ENCODE measurements around the gene LZIC. TPM values are rescaled to one million over a fixed set of nuclear protein-coding genes. Genes with fewer than 3 reads are reported as not detected.

The LZIC gene
- total and polyA plus RNA-seq, 2 of the 13 experiments (the other 11 are each of a cell fraction or from before 2014, with no cell fraction given): 25.2 to 71.8 TPM

DNA sequence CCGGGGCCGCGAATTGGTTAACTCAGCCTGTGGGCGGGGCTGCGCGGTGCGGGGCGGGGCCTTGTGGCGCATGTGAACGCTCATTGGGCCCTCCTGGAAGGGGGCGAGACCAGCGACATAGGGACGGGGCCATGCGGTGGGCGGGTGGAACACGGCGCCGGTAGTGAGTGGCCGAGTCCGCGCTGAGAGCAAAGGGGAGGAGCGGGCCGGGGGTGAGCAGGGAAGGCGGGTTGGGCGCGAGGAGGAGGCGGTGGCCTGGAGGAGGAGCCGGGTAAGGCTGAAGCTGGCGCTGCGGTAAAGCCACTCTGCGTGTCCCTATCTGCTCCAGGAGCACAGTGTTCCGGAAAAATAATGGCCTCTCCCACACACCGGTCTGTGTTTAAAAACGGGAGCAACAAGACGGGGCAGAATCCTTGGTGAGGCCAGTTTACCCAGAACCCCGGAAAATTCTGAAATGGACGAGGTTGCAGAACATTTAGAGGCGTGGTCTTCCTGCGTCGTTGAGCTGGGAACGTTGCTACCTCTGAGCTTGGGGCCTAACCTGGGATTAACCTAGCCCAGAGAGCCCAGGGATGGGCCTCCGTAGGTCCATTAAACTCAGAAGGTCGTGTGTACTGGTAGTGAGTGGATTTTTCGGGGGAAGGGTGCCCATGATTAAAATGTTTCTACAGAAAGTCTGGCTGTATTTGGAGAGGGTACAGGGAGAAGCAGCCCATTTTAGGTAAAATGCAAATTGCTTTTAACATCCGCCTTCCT is 32.6 kb downstream of the LZIC start (continued):
- TF ChIP-seq, protein P1, sequence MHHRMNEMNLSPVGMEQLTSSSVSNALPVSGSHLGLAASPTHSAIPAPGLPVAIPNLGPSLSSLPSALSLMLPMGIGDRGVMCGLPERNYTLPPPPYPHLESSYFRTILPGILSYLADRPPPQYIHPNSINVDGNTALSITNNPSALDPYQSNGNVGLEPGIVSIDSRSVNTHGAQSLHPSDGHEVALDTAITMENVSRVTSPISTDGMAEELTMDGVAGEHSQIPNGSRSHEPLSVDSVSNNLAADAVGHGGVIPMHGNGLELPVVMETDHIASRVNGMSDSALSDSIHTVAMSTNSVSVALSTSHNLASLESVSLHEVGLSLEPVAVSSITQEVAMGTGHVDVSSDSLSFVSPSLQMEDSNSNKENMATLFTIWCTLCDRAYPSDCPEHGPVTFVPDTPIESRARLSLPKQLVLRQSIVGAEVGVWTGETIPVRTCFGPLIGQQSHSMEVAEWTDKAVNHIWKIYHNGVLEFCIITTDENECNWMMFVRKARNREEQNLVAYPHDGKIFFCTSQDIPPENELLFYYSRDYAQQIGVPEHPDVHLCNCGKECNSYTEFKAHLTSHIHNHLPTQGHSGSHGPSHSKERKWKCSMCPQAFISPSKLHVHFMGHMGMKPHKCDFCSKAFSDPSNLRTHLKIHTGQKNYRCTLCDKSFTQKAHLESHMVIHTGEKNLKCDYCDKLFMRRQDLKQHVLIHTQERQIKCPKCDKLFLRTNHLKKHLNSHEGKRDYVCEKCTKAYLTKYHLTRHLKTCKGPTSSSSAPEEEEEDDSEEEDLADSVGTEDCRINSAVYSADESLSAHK (CRISPR knock-in tag; IDR thresholded peaks at IDR 0.05; ENCODE audit: borderline replicate concordance): no peak
- TF ChIP-seq SOX13 (IDR thresholded peaks at IDR 0.05) (no peak), SOX13 (CRISPR knock-in tag; conservative IDR thresholded peaks at IDR 0.05 in 1 of 2, IDR thresholded peaks at IDR 0.05 in 1 of 2) (peak in 1 of 2 experiments; percentile 8; a peak in 1 of 4 replicates), HCFC1 (IDR thresholded peaks at IDR 0.05; ENCODE audit: low read depth, low read length) (no peak), TCF7 (IDR thresholded peaks at IDR 0.05; ENCODE audit: low read depth) (no peak), HMGA1 (CRISPR knock-in tag; conservative IDR thresholded peaks at IDR 0.05) (no peak), ELF1 (CRISPR knock-in tag; IDR thresholded peaks at IDR 0.05) (peak; percentile 43; the same call in 1 of the 2 replicates), ZNF841 (CRISPR knock-in tag; IDR thresholded peaks at IDR 0.05; ENCODE audit: borderline replicate concordance) (no peak), SUZ12 (IDR thresholded peaks at IDR 0.05; ENCODE audit: low read depth, low read length) (no peak), ZBTB3 (CRISPR knock-in tag; IDR thresholded peaks at IDR 0.05; ENCODE audit: borderline replicate concordance, low read depth) (no peak), ZNF343 (CRISPR knock-in tag; IDR thresholded peaks at IDR 0.05) (no peak), ZNF3 (CRISPR knock-in tag; IDR thresholded peaks at IDR 0.05) (no peak), XRCC5 (optimal IDR thresholded peaks at IDR 0.05; ENCODE audit: low read length) (peak; percentile 47), TBX3 (IDR thresholded peaks at IDR 0.05; ENCODE audit: borderline replicate concordance) (no peak)
- TF ChIP-seq, protein P2, sequence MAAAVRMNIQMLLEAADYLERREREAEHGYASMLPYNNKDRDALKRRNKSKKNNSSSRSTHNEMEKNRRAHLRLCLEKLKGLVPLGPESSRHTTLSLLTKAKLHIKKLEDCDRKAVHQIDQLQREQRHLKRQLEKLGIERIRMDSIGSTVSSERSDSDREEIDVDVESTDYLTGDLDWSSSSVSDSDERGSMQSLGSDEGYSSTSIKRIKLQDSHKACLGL (CRISPR knock-in tag; IDR thresholded peaks at IDR 0.05): peak; percentile 65; the same call in 1 of the 2 replicates
- TF ChIP-seq, protein P3, sequence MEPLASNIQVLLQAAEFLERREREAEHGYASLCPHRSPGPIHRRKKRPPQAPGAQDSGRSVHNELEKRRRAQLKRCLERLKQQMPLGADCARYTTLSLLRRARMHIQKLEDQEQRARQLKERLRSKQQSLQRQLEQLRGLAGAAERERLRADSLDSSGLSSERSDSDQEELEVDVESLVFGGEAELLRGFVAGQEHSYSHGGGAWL (CRISPR knock-in tag; IDR thresholded peaks at IDR 0.05): no peak
- TF ChIP-seq, protein P4, sequence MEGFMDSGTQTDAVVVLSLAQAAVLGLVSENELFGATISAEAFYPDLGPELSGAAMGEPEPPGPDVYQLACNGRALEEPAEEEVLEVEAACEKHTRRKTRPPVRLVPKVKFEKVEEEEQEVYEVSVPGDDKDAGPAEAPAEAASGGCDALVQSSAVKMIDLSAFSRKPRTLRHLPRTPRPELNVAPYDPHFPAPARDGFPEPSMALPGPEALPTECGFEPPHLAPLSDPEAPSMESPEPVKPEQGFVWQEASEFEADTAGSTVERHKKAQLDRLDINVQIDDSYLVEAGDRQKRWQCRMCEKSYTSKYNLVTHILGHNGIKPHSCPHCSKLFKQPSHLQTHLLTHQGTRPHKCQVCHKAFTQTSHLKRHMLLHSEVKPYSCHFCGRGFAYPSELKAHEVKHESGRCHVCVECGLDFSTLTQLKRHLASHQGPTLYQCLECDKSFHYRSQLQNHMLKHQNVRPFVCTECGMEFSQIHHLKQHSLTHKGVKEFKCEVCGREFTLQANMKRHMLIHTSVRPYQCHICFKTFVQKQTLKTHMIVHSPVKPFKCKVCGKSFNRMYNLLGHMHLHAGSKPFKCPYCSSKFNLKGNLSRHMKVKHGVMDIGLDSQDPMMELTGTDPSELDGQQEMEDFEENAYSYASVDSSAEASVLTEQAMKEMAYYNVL (CRISPR knock-in tag; IDR thresholded peaks at IDR 0.05; ENCODE audit: borderline replicate concordance): 0 out of 2 replicates have a peak, but pooled peaks have one; percentile 29
- TF ChIP-seq, protein P5, sequence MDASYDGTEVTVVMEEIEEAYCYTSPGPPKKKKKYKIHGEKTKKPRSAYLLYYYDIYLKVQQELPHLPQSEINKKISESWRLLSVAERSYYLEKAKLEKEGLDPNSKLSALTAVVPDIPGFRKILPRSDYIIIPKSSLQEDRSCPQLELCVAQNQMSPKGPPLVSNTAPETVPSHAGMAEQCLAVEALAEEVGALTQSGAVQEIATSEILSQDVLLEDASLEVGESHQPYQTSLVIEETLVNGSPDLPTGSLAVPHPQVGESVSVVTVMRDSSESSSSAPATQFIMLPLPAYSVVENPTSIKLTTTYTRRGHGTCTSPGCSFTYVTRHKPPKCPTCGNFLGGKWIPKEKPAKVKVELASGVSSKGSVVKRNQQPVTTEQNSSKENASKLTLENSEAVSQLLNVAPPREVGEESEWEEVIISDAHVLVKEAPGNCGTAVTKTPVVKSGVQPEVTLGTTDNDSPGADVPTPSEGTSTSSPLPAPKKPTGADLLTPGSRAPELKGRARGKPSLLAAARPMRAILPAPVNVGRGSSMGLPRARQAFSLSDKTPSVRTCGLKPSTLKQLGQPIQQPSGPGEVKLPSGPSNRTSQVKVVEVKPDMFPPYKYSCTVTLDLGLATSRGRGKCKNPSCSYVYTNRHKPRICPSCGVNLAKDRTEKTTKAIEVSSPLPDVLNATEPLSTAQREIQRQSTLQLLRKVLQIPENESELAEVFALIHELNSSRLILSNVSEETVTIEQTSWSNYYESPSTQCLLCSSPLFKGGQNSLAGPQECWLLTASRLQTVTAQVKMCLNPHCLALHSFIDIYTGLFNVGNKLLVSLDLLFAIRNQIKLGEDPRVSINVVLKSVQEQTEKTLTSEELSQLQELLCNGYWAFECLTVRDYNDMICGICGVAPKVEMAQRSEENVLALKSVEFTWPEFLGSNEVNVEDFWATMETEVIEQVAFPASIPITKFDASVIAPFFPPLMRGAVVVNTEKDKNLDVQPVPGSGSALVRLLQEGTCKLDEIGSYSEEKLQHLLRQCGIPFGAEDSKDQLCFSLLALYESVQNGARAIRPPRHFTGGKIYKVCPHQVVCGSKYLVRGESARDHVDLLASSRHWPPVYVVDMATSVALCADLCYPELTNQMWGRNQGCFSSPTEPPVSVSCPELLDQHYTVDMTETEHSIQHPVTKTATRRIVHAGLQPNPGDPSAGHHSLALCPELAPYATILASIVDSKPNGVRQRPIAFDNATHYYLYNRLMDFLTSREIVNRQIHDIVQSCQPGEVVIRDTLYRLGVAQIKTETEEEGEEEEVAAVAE (CRISPR knock-in tag; IDR thresholded peaks at IDR 0.05; ENCODE audit: borderline replicate concordance): no peak; the same call in 1 of the 2 replicates
